Testis (tissue), 2 donors: ENCODE measurements around the gene MIB1.

ENCODE experiments used
- POLR2A ChIP-seq: fragments of 450-650 bp; IDR thresholded peaks from one replicate; pipeline ENCODE4 v1.6.1; 2017; ENCODE audit warnings: antibody characterized with exemption, mild to moderate bottlenecking, moderate library complexity
- TF ChIP-seq, protein P1 (sequence below), 3 experiments: fragments of 450-650 bp in 2 of 3; fragments of 200-600 bp in 1 of 3; sonication (generic) in 1 of 3; IDR thresholded peaks; one replicate each; pipeline ENCODE4 v1.5.1; 2016 to 2019; ENCODE audit warnings: antibody characterized with exemption in 3 of 3, mild to moderate bottlenecking in 2 of 3, moderate library complexity in 1 of 3

DNA sequence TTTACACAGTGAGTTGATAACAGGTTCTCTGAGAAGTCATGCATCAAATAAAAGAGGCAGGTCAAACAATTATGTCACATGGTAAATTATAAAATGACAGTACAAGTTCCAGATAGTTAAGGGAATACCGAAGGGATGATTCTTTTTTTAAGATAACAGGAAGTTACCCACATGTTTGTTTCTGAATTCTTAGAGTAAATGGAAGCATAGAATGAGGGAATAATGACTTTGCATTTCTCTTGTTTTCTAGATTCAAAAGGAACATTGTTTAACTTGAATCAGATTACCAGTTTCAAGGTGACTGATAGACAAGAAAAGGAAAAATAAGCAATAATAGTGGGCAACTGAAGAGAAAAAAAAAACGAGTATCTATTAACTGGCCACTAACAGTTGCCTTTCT is 124.5 kb downstream of the MIB1 start:
- TF ChIP-seq, protein P1, sequence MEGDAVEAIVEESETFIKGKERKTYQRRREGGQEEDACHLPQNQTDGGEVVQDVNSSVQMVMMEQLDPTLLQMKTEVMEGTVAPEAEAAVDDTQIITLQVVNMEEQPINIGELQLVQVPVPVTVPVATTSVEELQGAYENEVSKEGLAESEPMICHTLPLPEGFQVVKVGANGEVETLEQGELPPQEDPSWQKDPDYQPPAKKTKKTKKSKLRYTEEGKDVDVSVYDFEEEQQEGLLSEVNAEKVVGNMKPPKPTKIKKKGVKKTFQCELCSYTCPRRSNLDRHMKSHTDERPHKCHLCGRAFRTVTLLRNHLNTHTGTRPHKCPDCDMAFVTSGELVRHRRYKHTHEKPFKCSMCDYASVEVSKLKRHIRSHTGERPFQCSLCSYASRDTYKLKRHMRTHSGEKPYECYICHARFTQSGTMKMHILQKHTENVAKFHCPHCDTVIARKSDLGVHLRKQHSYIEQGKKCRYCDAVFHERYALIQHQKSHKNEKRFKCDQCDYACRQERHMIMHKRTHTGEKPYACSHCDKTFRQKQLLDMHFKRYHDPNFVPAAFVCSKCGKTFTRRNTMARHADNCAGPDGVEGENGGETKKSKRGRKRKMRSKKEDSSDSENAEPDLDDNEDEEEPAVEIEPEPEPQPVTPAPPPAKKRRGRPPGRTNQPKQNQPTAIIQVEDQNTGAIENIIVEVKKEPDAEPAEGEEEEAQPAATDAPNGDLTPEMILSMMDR (IDR thresholded peaks at IDR 0.05): no peak
- TF ChIP-seq POLR2A: no peak
